Muscle of leg (tissue), 11 donors: ENCODE measurements around the gene ASCC3. TPM values are rescaled to one million over a fixed set of nuclear protein-coding genes. Genes with fewer than 3 reads are reported as not detected.
"Not testable (repeated sequence)": the region's sequence is repeated elsewhere in the genome, so short reads cannot be mapped to it uniquely, and the experiment has no call there.

Experiments
- DNase-seq: peaks from one replicate; pipeline ENCODE4 v3.0.0; 2013
- H3K27ac ChIP-seq: one replicate; pipeline ENCODE4 v1.5.1; 2013; ENCODE audit warnings: mild to moderate bottlenecking, low read length, control low read depth
- H3K27me3 ChIP-seq: one replicate; pipeline ENCODE4 v1.6.1; 2013; ENCODE audit warnings: low read length; ENCODE audit not compliant: control insufficient read depth, insufficient read depth
- H3K36me3 ChIP-seq: one replicate; pipeline ENCODE4 v1.6.1; 2013; ENCODE audit warnings: low read length; ENCODE audit not compliant: control insufficient read depth, insufficient read depth
- H3K4me1 ChIP-seq: one replicate; pipeline ENCODE4 v1.6.1; 2013; ENCODE audit warnings: low read length; ENCODE audit not compliant: control insufficient read depth, insufficient read depth
- H3K4me3 ChIP-seq: one replicate; pipeline ENCODE4 v1.5.1; 2013; ENCODE audit warnings: low read length, control low read depth
- H3K9me3 ChIP-seq: replicated peaks from 2 replicates; pipeline ENCODE4 v1.6.1; 2013; ENCODE audit warnings: low read depth, low read length; ENCODE audit not compliant: control insufficient read depth
- WGBS: methylation state at CpG from one replicate; pipeline ENCODE4 v1.1.5; 2013; ENCODE audit warnings: missing lambda C conversion rate; ENCODE audit not compliant: insufficient coverage; 5-methylcytosine and 5-hydroxymethylcytosine counted together
- polyA plus RNA-seq, 8 donors: library from polyadenylated mRNA; unstranded; fragments of 120-200 nt; gene quantifications; one replicate each; pipeline versions ENCODE4 v1.2.1 to v1.2.3, GENCODE V29; 2013; ENCODE audit warnings: inconsistent platforms in 1 of 8, low replicate concordance in 1 of 8; ENCODE audit not compliant: insufficient read length in 8 of 8, insufficient read depth in 1 of 8
- total RNA-seq: library from RNA; stranded (reverse); fragments of 120-200 nt; gene quantifications from one replicate; pipeline ENCODE4 v1.2.4, GENCODE V29; 2013

Gene ASCC3
- total and polyA plus RNA-seq, 9 donors = 11.0 to 23.8 (median 15.1) TPM

DNA sequence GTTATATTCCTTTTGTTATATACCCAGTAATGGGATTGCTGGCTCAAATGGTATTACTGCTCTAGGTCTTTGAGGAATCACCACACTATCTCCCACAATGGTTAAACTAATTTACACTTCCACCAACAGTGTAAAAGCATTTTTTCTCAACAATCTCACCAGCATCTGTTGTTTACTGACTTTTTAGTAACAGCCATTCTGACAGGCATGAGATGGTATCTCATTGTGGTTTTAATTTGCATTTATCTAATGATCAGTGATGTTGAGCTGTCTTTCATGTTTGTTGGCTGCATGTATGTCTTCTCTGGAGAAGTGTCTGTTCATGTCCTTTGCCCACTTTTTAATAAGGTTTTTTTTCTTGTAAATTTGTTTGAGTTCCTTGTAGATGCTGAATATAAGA, 143.4 kb downstream of the ASCC3 start:
- H3K9me3 ChIP-seq = peaks cover 18% of the 10 kb centered on the region
- not testable (repeated sequence) for H3K4me3 ChIP-seq

DNA sequence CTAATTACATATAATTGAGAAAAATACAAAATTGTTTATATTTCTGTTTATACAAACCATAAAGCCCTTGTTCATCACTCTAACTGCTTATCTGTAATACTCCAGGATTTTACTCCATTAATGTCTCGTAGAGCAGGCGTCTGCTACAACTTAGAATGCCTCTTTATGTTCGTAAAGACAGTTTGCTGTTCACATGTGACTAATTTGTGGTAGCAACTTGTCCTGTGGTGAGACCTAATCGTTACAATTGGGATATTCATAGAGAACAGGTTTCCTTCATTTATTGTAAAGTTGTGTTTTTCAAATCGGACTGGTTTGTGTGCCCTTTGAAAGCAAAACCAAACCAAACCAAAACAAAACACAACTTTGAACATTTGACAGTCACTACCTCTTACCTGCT, 149.7 kb downstream of the ASCC3 start:
- Histone ChIP-seq H3K9me3 (no peaks in the 10 kb centered on the region), H3K27me3 (no peaks in the 10 kb centered on the region), H3K36me3 (no peaks in the 10 kb centered on the region), H3K27ac (no peak overlapping the region), H3K4me1 (no peaks in the 10 kb centered on the region), H3K4me3 (no peak overlapping the region)
- no peak for DNase-seq
- WGBS = no CpG with 5 or more reads among the region's 5 CpGs

More for the DNA sequence above, 143.4 kb downstream of the ASCC3 start:
- DNase-seq, H3K27me3 ChIP-seq, H3K4me1 ChIP-seq, H3K36me3 ChIP-seq, H3K27ac ChIP-seq: not testable (repeated sequence)

DNA sequence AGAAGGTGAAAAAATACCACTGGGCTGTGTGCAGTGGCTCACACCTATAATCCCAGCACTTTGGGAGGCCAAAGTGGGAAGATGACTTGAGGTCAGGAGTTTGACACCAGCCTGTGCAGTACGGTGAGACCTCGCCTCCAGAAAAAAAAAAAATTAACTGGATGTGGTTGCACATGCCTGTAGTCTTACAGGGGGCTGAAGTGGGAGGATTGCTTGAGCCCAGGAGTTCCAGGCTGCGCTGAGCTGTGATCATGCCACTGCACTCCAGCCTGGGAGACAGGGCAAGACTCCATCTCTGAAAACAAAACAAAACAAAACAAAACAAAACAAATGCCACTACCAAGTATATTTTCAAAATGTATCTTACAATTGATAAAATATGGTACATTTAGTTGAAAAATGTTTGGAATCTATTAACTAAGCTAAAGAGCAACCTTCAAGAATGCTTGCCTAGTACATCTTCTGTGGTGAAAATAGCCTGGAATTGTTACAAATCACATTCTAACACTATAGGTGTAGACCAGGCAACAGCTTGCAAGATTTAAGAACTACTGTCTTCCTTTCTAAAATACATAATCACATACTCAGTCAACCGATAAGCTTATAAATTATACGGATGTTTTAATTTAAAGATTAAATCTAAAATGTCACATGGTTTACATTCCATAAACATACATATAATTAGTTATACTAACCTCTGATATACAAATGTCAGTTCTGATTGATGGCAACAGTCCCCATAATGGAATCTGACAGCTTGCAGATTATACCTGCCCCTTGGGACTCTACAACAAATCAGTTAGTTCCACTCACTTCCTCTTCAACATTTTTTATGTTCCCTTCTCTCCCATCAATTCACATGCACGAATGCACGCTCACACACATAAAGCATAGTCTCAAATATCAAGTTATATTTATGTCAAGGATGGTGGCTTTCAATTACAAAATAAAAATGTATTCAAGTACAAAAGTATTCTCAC, 150.8 kb downstream of the ASCC3 start:
- H3K27me3 ChIP-seq = no peaks in the 10 kb centered on the region
- no CpG with 5 or more reads among the region's 7 CpGs for WGBS
- H3K36me3 ChIP-seq = no peaks in the 10 kb centered on the region
- H3K9me3 ChIP-seq = no peaks in the 10 kb centered on the region
- H3K4me3 ChIP-seq = no peak overlapping the region
- H3K4me1 ChIP-seq = no peaks in the 10 kb centered on the region
- no peak for DNase-seq
- H3K27ac ChIP-seq = no peak overlapping the region

DNA sequence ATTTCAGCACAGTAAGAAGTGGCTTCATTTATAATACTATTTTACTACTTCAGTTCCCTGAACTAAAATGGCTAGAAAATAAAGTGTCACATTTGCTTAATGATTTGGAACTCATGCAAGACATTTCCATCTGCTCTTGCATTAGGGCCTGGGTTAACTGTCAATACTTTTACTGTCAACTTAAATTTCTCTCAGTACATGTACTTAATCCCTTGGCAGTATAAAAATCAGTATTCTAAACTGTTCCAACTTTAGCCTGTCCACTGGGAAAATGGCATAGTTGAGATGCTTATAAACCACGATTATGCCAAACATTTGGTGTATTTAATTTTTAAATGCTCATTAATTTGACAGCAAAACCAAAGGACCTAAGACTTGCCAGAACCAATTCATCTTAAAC, 154.5 kb downstream of the ASCC3 start:
- WGBS = no CpG with 5 or more reads among the region's 1 CpG
- DNase-seq = peak; percentile 22
- H3K27me3 ChIP-seq = no peaks in the 10 kb centered on the region

DNA sequence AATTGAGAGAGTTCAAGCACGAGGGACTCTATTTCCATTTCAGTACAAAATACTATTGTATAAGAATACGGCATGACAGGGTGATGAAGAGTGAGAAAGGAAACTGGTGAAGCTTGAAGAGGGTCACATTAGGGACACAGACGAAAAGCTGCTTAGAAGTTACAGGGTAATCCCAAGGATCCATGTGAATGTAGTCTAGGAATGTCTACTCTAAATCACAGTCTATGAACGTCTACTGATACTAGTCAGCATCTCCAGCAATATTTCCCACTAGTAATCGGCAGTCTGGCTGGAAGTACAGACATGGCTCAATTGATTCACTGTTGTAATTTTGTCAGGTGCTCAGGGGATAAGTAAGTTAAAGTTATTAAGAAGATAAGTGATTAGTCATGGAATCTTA, 156.4 kb downstream of the ASCC3 start:
- Histone ChIP-seq H3K36me3 (no peaks in the 10 kb centered on the region), H3K27ac (no peak overlapping the region), H3K9me3 (no peaks in the 10 kb centered on the region), H3K4me1 (no peaks in the 10 kb centered on the region), H3K27me3 (no peaks in the 10 kb centered on the region), H3K4me3 (no peak overlapping the region)
- no peak for DNase-seq
- WGBS = no CpG with 5 or more reads among the region's 5 CpGs

More for the DNA sequence above, 154.5 kb downstream of the ASCC3 start:
- H3K36me3 ChIP-seq = no peaks in the 10 kb centered on the region
- H3K27ac ChIP-seq = no peak overlapping the region
- H3K9me3 ChIP-seq = no peaks in the 10 kb centered on the region
- H3K4me3 ChIP-seq = no peak overlapping the region
- H3K4me1 ChIP-seq = no peaks in the 10 kb centered on the region

DNA sequence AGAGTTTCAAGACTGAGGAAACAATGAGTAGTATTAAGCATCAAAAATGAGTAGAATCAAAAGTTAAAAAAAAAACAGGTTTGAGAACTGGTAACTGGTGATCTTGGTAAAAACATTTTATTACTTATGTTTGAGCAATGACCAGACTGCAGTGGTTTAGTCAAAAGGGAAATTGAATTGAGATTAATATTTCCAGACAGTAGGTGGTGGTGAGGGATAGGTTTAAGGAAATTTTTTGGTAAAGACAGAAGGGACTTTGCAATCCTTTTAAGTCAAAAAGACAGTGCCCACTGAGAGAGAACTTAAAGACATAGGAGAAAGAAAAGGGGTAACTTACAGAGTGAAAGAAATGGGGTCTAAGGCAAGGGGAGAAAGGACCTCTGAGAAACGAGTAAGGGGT, 156.9 kb downstream of the ASCC3 start:
- no peaks in the 10 kb centered on the region for H3K9me3 ChIP-seq
- no peaks in the 10 kb centered on the region for H3K27me3 ChIP-seq
- 36% methylated on average over 1 of the region's 1 CpG for WGBS
- H3K36me3 ChIP-seq = no peaks in the 10 kb centered on the region
- DNase-seq = no peak
- H3K27ac ChIP-seq = no peak overlapping the region
- H3K4me1 ChIP-seq = no peaks in the 10 kb centered on the region
- H3K4me3 ChIP-seq = no peak overlapping the region

DNA sequence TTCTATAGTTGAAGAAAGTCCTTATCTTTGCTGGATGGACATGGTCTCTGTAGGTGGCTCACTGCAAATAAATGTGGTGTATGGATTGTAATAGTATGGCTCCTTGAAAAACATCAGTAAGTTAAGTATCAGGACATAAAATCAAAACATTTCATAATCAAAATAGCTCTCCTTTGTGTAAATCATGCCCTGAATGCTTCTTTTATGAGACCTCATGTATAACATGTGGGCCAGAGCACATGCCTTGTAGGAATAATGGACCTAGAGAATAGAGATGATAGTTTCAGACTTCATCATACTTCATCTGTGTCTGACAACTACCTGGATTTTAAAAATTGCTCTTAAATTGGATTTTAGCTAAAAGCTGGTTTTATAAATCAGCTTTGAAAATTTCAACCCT, 159.9 kb downstream of the ASCC3 start:
- Histone ChIP-seq H3K4me1 (no peaks in the 10 kb centered on the region), H3K36me3 (no peaks in the 10 kb centered on the region), H3K27me3 (no peaks in the 10 kb centered on the region), H3K9me3 (no peaks in the 10 kb centered on the region), H3K4me3 (no peak overlapping the region), H3K27ac (no peak overlapping the region)
- DNase-seq = no peak

DNA sequence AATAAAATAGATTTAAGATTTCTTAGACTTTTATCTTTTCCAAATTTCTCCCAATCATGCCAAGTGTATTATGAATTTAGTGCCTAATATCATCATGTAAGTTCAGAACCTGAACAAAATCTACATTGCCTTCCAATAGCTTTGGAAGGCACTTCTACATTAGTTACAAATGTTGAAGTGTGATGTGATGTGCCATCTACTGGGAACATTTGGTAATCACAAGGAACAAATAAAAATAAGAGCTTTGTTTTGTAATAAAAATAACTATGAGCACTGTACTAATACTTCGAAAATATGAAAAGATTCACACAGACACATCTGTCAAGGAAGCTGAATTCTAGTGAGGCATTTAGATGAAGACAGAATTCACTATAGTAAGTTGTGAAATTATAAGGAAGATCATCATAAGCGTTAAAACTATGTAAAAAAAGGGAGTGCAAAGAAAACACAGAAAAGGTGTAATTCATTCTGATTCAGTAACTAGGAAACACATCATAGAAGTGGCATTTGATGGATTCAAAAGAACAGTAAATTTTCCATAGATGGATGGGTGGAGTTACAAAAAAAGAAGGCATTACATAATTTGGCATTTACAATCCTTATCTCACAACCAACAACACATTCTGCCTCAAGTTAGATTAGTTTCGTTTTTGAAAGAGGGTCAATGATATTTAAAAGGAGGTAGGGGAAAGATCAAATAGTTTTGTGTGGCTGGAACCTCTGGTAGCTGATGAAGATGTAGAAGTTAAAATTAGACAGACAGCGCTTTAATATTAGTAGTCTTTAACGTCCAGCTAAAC, 161.0 kb downstream of the ASCC3 start:
- H3K36me3 ChIP-seq = no peaks in the 10 kb centered on the region
- DNase-seq = peak; percentile 26
- no peak overlapping the region for H3K4me3 ChIP-seq
- WGBS = no CpG with 5 or more reads among the region's 5 CpGs
- no peaks in the 10 kb centered on the region for H3K27me3 ChIP-seq
- H3K9me3 ChIP-seq = no peaks in the 10 kb centered on the region
- no peaks in the 10 kb centered on the region for H3K4me1 ChIP-seq
- H3K27ac ChIP-seq = no peak overlapping the region

DNA sequence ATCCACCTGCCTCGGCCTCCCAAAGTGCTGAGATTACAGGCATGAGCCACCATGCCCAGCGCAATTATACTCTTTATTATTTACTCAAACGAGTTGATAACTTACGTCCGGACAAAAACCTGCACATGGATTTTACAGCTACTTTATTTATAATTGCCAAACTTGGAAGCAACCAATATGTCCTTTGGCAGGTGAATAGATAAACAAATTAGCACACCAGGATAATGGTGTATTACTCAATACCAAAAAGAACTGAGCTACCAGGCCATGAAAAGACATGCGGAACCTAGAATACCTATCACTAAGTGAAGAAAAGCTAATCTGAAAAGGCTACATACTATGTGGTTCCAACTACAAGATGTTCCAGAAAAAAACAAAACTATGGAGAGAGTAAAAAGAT, 168.1 kb downstream of the ASCC3 start:
- H3K4me3 ChIP-seq = no peak overlapping the region
- 93% methylated on average over 5 of the region's 6 CpGs for WGBS
- H3K27ac ChIP-seq = no peak overlapping the region
- no peaks in the 10 kb centered on the region for H3K27me3 ChIP-seq
- no peaks in the 10 kb centered on the region for H3K4me1 ChIP-seq
- no peaks in the 10 kb centered on the region for H3K36me3 ChIP-seq
- no peak for DNase-seq
- no peaks in the 10 kb centered on the region for H3K9me3 ChIP-seq

DNA sequence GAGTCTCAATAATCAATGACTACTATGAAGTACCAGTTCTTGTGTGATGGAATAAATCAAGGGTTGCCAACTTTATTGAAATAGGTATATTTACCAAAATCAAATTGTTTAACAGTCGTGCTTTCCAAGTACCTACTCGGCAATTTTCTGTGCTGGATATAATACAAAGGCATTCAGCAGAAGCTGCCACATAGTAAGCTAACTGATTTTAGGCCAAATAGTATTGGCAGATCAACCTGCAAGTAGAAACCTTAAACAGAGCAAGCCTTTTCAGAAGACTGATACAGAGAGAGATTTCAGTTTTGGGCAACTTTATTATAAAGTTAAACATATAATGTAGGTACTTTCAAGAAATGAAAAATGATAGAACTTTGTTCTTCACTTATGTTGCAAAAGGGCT, 174.6 kb downstream of the ASCC3 start:
- Histone ChIP-seq H3K36me3 (no peaks in the 10 kb centered on the region), H3K27ac (no peak overlapping the region), H3K9me3 (no peaks in the 10 kb centered on the region), H3K4me3 (no peak overlapping the region), H3K4me1 (no peaks in the 10 kb centered on the region), H3K27me3 (no peaks in the 10 kb centered on the region)
- no CpG with 5 or more reads among the region's 2 CpGs for WGBS
- DNase-seq = no peak
